Left lobe of liver (tissue), 2 donors: ENCODE measurements around the gene GABRR2. TPM values are rescaled to one million over a fixed set of nuclear protein-coding genes. Genes with fewer than 3 reads are reported as not detected.
"Not testable (repeated sequence)": the region's sequence is repeated elsewhere in the genome, so short reads cannot be mapped to it uniquely, and the experiment has no call there.

ENCODE experiments used
- ATAC-seq: fragments of 200-7000 bp; cut with Tn5 transposase; one replicate; pipeline ENCODE4 v1.9.1; 2020; ENCODE audit warnings: mild to moderate bottlenecking, moderate library complexity
- DNase-seq: peaks from one replicate; pipeline ENCODE4 v3.0.0-alpha.2; 2020; ENCODE audit warnings: low spot score
- total RNA-seq: library from RNA; stranded (reverse); gene quantifications from one replicate; pipeline ENCODE4 v1.2.1, GENCODE V29; 2021
- donor health status: DM: no; HTN: no; CAD: no; lungs with moderate emphysema.
- donor health status: DM: no; HTN: yes; CAD: no.

The GABRR2 gene
- total RNA-seq, 1 donor from 2014 or later = 0.58 TPM

DNA sequence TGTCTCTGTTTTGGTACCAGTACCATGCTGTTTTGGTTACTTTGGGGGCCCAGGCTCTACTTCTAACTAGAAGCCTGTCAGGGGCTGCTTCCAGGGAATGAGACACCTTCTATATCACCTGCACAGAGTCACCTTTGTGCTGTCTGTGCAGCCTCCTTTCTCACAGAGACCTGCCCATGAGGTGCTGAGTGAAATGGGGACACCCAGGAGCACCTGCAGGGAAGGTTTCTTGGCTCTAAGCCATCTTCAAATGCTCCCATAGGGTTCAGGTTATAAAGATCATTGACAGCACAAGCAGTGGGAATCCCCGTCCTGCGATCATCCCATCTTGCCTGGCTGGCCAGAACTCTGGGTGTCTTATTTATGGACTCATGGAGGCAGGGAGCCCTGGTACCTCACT, 19.1 kb downstream of the GABRR2 start:
- DNase-seq (peak; percentile 24), ATAC-seq (no peak)

DNA sequence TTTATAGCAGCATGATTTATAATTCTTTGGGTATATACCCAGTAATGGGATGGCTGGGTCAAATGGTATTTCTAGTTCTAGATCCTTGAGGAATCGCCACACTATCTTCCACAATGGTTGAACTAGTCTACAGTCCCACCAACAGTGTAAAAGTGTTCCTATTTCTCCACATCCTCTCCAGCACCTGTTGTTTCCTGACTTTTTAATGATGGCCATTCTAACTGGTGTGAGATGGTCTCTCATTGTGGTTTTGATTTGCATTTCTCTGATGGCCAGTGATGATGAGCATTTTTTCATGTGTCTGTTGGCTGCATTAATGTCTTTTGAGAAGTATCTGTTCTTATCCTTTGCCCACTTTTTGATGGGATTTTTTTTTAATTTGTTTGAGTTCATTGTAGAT, 20.0 kb downstream of the GABRR2 start:
- DNase-seq, ATAC-seq: not testable (repeated sequence)

DNA sequence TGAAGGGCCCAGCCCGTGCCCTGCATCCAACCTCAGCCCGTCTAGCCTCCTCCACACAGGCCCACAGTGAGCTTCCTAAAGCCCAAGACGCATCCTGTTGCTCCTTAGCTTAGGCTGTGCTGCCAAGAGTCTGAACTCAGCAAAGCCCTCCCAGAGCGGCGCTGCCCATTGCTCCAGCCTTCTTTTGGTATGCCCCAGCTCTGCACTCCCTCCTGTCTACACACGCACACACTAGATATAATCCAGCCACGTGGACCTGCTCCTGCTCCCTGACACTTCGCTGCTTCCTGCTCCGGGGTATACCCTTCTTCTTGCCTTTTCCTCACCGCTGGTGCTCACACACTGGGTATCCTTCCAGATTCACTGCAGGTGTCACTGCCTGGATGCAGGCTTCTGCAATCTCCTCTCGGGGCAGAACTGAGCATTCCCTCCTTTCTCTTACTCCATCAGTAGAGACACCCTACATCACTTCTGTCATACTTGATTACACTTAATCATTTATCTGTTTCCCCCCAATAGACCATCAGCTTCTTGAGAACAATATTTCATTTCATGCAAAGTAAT, 23.8 kb downstream of the GABRR2 start:
- no peak for ATAC-seq

DNA sequence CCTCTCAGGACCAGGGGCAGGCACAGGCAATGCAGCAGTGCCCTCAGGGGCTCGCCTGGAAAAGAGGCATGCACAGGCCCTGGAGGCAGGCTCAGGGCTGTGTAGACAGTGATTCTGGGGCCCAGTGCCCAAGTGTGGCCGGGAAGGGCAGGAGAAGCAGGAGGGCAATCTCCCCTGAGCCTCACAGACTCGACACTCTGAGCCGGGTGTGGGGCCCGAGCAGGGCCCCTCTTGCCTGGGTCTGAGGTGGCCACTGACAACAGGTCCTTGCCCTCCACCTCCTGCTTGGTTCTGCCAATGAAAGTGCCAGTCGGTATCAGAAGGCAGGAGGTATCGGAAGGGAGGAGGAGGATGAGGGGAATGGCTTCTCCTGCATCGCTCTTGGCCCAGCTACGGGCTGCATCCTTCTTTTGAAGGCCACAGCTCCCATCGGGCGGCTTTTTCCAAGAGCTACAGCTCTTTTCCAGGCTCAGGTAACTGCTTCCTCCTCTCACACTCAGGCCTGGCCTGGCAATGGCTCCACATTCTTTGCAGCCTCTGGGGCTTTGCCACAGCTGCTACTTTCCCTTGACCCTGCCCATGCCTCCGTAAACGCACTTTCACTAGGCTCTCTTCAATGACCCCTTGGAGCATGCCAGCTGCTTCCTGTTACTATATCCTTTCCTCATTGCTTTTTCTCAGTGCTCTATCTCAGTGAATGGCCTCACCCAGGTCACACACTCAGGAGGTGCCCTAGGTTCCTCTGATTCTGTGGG, 24.5 kb downstream of the GABRR2 start:
- ATAC-seq = no peak
- peak; percentile 30 for DNase-seq

More for the DNA sequence above, 23.8 kb downstream of the GABRR2 start:
- DNase-seq = peak; percentile 35

DNA sequence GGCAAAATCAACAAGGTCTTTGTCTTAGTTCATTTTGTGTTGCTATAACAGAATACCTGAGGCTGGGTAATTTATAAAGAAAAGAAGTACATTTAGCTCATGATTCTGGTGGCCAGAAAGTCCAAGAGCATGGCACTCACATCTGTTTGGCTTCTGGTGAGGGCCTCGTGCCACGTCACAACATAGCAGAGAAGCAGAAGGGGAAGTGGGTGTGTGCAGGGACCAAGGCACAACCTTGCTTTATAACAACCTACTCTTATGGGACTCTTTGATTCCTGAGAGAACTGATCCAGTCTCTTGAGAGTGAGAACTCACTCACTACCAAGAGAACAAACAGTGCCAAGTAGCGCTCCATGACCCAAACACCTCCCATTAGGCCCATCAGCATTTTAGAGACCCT, 25.4 kb downstream of the GABRR2 start:
- no peak for DNase-seq
- no peak for ATAC-seq

DNA sequence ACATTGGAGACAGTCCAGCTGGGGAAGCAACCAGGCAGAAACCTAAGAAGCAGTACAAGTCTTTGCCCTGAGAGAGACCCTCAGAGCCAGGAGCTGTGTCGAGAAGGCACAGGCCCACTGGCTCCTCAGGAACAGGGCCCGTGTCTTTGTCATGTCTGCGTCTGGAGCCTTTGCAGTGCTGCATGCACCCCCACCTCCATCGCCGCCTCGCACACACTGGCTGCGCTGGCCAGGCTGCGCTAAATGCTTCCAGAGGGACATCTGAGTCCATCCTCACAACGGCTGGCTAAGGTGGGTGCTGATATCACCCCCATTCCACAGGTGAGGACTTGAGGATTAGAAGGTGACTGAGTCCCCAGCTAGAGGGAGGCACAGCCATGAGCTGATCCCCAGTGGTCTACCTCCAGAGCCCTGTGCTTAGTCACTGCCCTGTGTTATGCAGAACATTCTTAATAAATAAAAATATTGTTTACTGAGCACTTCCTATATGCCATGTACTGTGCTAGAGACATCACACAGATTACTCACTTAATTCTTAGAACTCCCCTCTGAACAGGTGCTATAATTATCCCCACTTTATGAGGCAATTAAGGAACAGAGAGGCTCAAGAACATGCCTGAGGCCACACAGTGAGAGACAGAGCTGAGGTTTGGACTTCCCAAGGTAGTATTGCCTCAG, 27.6 kb downstream of the GABRR2 start:
- DNase-seq (peak; percentile 30), ATAC-seq (no peak)

DNA sequence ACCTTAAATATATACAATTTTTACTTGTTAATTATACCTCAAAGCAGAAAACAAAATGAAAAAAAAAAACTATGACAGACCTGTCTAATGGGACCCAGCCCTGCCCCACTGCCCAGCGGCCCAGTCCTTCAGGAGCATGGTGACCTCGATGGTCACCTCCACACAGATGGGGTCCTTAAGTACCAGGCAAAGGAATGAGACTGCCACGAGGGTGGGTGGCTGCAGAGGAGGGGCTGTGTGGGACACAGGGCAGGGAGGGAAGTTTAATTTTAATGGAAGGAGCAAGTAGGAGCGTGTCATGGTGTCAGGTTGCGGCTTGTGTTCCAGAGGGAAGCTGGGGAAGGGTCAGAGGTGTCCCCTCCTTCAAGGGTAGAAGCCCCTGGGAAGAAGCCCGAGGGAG, 28.6 kb downstream of the GABRR2 start:
- ATAC-seq (no peak), DNase-seq (peak; percentile 12)

DNA sequence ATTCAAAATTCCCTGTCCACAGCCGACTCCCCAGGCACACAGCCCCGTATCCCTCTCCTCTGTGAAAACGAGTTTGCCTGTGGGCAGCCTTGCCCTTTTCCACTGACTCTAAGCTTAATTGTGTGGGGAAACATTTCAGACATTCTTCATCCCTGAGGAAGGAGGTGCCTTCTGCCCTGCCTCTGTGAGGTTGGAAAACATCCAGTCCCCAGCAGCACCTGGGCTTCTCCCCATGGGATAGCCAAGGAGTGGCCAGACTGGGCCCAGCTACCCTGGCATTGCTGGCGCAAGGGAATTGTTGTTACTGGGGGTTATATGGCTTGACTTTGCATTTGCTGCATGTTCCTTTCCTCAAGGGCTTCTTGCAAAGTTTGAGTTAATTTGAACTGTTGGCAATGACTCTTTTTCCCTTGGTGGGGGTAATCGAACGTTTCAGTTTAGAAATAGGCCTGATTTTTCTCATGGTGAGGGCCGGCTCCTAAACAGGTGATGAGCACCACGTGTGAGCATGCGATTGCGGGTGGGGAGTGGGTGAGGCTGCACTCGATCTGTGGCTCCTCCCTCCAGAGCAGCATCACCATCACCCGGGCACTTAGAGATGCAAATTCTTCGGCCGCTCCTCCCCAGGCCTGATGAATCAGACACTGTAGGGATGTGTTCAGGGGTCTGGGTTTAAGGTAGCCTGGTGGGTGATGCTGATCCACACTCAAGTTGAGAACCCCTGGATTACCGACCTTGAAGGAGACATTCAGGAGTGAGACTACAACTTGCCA, 29.9 kb downstream of the GABRR2 start:
- ATAC-seq = no peak

DNA sequence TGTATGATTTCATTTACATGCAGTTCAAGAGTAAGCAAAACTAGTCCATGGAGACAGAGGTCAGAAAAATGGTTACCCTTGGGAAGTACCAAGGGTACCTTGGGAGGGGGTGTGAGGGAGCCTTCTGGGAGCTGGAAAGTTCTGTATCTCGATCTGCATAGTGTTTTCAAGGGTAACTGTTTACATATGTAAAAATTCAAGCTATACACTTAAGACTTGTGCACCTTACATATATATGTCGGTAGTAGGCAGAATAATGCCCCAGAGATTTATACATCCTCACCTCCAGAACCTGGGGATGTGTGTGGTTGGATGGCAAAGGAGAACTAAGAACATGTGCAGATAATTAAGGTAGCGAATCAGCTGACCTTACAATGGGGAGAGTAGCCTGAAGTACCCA, 31.0 kb downstream of the GABRR2 start:
- ATAC-seq (no peak), DNase-seq (peak; percentile 0)

More for the DNA sequence above, 29.9 kb downstream of the GABRR2 start:
- peak; percentile 33 for DNase-seq

DNA sequence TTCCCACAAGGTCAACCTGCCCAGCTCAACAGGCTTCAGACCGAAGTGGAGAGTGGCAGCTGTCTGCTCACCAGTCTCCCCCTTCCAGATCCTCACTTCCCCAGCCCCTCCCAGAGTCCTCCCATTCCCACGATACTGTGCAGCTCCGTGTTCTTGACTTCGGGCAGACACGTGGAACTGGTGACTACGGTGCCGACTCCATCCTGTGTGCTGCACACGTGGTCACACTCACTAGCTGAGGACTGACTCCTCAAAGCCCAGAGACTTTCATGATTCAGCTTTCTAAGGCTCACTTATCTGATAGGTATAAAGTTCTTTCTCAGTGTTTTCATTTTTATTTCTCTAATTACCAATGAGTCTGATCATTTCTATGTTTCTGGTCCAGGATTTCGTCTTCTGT, 32.4 kb downstream of the GABRR2 start:
- DNase-seq (peak; percentile 30), ATAC-seq (no peak)

DNA sequence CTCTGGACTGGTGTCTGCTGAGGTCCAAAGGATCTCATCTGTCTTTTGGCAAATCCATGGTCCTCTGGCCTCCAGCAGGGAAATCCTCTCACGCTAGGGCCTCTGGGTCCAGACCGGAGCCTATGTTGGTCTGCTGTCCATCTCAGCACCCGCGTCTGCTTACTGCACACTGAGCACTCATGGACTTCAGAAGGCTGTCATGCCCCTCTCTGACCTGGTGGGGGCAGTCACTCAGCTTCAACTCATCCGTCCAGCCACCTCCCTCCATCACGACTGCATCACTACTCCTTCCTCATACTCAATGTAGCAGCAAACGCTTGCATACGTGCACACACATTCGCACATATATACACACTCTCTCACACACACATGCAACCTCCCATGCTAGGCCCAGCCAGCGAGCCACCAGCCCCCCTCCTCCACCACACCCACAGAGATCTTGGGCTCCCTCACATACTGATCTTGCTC, 33.3 kb downstream of the GABRR2 start:
- ATAC-seq (peak; percentile 45), DNase-seq (peak; percentile 35)

DNA sequence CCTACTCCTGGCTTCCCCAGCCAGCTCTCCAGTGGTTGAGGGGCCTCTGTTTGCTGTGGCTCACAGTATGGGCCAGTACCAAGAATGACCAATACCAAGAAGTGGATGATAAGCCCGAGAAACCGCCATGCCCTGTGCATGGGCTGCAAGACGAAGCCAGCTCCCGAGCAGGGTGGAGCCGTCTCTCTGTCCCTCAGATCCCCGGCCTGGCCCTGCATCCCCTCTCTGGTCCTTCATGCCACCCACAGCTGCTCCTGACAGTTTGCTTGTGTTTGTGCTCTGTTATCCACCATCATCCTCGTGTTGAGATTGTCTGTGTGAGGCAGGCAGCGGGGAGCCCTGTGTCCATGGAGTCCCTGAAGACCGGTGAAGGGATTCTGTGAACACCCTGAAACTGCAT, 36.1 kb downstream of the GABRR2 start:
- DNase-seq (peak; percentile 28), ATAC-seq (no peak)

DNA sequence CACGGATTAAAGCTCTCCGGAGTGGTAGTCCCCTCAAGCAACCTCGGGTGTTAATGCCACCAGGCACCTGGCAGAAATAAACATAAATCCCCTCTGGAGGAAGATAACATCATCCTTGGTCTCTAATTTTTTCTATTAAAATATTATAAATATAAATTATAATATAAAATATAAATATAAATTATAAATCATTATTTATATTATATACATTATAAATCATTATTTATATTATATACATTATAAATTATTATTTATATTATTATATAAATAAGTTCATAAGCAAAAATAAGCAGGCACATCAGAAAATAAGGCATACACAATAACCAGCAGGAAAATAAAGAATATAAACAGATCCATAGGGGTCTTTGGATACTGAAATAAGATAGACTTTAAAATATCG, 39.2 kb downstream of the GABRR2 start:
- no peak for DNase-seq
- ATAC-seq = no peak

DNA sequence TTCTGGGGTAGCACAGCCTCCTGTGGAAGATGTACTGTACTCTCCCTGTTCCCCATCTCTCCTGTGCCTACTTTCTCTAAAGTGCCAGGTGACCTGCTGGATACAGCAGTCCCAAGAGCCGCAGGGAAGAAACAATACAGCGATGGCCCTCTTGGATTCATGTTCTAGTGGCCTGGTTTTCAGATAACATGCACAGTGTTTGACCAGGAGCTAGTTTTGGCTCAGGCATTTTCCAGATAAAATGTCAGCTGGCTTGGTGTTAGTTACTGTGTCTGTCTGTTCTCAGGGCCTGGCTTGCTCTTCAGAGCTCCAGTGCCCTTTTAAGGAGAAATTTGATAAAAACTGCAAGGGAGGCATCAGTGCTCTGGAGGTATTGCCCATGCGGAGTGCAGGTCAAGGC, 41.3 kb downstream of the GABRR2 start:
- ATAC-seq (no peak), DNase-seq (no peak)

DNA sequence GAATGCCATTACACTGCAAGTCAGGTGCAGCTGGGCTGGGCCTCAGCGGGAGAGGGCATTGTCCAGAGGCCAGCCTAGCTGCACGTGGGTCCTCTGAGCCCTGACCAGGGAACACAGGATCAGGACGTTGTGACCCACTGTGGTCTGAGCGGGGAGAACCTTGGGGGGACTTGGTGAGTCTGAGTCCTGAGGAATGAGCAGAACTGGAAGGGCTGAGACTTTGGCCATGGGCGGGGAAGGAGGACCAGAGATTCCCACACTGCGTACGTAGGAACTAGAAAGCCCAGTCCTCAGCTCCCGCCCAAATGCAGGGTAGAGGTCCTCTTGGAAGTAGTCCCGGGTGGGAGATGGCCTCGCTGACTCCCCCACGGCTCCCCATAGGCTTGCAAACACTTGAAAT, 42.5 kb downstream of the GABRR2 start:
- ATAC-seq = no peak

DNA sequence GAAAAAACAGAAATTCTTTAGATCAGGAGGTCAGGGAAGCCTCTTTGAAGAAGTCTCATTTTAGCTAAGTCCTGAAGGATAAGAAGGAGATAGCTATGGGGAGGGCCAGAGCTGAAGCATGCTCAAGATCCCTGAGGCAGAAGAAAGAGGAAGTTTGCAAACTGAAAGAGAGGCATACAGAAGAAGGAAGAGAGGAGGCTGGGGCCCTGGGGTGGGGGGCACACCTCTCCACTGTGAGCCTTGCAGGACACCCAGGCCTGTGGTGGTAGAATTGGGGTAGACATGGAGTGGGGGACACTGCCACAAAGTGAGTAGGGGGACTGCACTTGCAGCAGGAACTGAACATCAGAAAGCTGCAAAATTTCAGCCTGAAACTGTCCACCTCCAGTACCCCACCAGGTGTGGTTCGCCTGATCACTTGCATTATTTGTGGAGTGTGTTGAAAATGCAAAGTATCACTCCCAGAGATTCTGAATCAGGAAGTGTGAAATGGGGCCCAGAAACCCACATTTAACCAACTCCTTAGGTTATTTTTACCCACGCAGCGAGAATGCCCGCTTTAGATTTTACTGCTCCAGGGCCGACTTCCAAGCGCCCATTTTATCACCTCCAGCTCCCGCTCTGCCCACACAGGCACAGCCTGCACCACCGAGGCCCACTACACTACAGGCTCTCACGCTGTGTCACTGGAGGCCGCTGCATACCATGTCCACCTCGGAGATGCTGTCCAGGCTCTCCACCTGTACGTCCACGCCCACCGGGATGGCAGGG, 44.0 kb downstream of the GABRR2 start:
- peak; percentile 21 for DNase-seq
- no peak for ATAC-seq

More for the DNA sequence above, 42.5 kb downstream of the GABRR2 start:
- DNase-seq = peak; percentile 32

DNA sequence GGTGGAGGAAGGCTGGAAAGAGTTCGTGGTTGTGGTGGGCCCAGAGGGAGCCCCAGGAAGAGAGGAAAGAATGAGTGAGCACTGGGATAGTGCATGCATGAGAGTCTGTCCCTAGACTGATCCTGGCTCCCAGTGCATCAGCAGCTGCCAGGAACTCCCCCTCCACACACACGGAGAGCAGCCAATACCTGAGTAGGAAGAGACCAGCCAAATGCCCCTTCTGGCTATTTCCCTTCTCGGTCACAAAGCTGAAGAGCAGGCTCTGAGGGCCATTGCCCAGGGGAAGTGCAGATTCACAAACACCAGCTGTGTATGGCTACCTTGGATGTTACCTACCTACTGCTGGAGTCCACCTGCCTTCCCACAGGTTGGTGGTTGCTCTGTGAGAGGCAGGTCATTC, 45.1 kb downstream of the GABRR2 start:
- DNase-seq (peak; percentile 30), ATAC-seq (no peak)

DNA sequence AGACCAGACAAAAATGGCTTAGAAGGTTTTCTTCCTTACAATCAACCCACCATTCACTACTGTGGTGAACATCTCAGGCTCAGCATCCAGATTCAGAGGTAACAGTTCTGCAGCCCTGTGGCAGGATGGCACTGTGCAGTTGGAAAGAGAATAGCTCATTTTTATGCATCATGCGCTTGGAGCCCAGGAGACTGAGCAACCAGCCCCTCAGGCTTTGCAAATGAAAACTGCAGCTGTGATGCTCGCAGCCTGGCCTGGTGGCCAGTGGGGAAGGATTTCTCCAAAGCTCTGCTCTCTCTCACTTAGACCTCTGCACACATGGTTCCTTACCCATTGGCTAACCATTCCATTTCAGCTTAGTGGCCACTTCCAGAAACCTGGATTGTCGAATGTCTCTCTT, 45.8 kb downstream of the GABRR2 start:
- DNase-seq (no peak), ATAC-seq (no peak)

DNA sequence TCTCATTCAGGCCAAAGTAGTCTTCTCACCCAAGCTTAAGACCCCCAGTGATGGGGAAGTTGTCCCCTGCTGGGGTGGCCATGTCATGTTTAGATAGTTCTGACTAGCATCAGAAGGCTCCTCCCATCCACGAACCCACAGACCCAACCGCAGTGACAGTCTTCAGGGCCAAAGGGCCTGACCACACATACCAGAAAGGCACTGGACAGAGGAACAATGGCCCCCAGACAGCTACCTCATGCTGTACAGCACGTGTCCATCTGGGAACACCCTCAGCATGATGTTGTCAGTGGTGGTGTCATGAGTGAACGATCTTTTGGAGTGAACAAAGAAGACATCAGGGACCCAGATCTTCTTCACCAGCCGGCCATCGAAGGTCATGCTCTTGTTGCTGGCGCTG, 46.3 kb downstream of the GABRR2 start:
- no peak for ATAC-seq

DNA sequence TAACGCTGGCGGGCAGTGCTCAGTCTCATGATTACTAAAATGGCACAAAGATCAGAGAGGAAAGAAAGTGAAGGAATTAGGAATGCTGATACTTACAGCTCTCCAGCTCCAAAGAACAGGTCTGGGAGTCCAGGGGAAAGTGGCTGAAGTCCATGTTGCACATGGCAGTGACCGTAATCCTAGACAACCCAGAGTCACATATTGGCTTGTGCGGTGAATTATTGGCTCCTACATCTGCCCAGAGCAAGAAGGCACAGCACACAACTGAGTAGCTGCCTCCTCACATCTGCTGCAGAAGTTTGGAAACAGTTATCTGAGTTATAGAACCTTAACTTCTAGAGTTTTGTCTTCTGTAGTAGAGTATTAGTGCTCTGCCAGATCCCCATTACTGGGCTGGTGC, 47.2 kb downstream of the GABRR2 start:
- ATAC-seq (no peak), DNase-seq (peak; percentile 2)

More for the DNA sequence above, 46.3 kb downstream of the GABRR2 start:
- DNase-seq = peak; percentile 24
